Mesenchymal stem cell (in vitro differentiated cells and primary cell): ENCODE measurements around the gene GMCL2.

ENCODE experiments used
- DNase-seq: peaks from one replicate; pipeline ENCODE4 v3.0.0-alpha.2; 2013
- H2AFZ ChIP-seq: one replicate; pipeline ENCODE4 v1.6.1; 2013; ENCODE audit warnings: low read depth, mild to moderate bottlenecking, control low read depth, inconsistent platforms, low read length, moderate library complexity
- H2AK5ac ChIP-seq: 2 replicates; pipeline ENCODE4 v1.6.1; 2013; ENCODE audit warnings: low read length, moderate library complexity, mild to moderate bottlenecking, inconsistent platforms; ENCODE audit not compliant: severe bottlenecking
- H2BK120ac ChIP-seq: one replicate; pipeline ENCODE4 v1.6.1; 2013; ENCODE audit warnings: low read depth, mild to moderate bottlenecking, inconsistent platforms, low read length, moderate library complexity
- H2BK12ac ChIP-seq, 2 experiments: one replicate each; pipeline ENCODE4 v1.6.1; 2013; ENCODE audit warnings: inconsistent platforms in 2 of 2, low read length in 2 of 2, mild to moderate bottlenecking in 2 of 2, moderate library complexity in 2 of 2, control low read depth in 1 of 2
- H2BK15ac ChIP-seq: one replicate; pipeline ENCODE4 v1.6.1; 2013; ENCODE audit warnings: mild to moderate bottlenecking, low read depth, inconsistent platforms; ENCODE audit not compliant: poor library complexity, severe bottlenecking
- H2BK5ac ChIP-seq: 2 replicates; pipeline ENCODE4 v1.6.1; 2013; ENCODE audit warnings: low read depth, mild to moderate bottlenecking, low read length, control low read depth, inconsistent platforms; ENCODE audit not compliant: poor library complexity, severe bottlenecking
- H3K14ac ChIP-seq, 2 experiments: one replicate each; pipeline ENCODE4 v1.6.1; 2013; ENCODE audit warnings: inconsistent platforms in 2 of 2, low read length in 2 of 2, control low read depth in 1 of 2, mild to moderate bottlenecking in 1 of 2, moderate library complexity in 1 of 2
- H3K18ac ChIP-seq, 2 experiments: one replicate each; pipeline ENCODE4 v1.6.1; 2013; ENCODE audit warnings: inconsistent platforms in 2 of 2, low read length in 2 of 2, control low read depth in 1 of 2, low read depth in 1 of 2, mild to moderate bottlenecking in 1 of 2
- H3K23ac ChIP-seq, 2 experiments: one replicate each; pipeline ENCODE4 v1.6.1; 2013; ENCODE audit warnings: inconsistent platforms in 2 of 2, low read length in 2 of 2, mild to moderate bottlenecking in 2 of 2, moderate library complexity in 2 of 2, control low read depth in 1 of 2
- H3K27ac ChIP-seq: 2 replicates; pipeline ENCODE4 v1.5.1; 2013; ENCODE audit warnings: mild to moderate bottlenecking, moderate library complexity, low read length, control low read depth, inconsistent platforms; ENCODE audit not compliant: poor library complexity, severe bottlenecking
- H3K27me3 ChIP-seq, 2 experiments: 2 replicates each; pipeline versions ENCODE4 v1.6.1 to v1.7.0; 2013; ENCODE audit warnings: low read length in 2 of 2, mild to moderate bottlenecking in 2 of 2, moderate library complexity in 2 of 2, control low read depth in 1 of 2, inconsistent platforms in 1 of 2; ENCODE audit not compliant: control insufficient read depth in 1 of 2, insufficient read depth in 1 of 2
- H3K36me3 ChIP-seq, 2 experiments: 2 replicates each; pipeline versions ENCODE4 v1.6.1 to v1.7.0; 2013; ENCODE audit warnings: low read length in 2 of 2, control low read depth in 1 of 2, inconsistent platforms in 1 of 2, low read depth in 1 of 2, mild to moderate bottlenecking in 1 of 2; ENCODE audit not compliant: insufficient read depth in 2 of 2, control insufficient read depth in 1 of 2
- H3K4ac ChIP-seq, 2 experiments: one replicate each; pipeline ENCODE4 v1.6.1; 2013; ENCODE audit warnings: inconsistent platforms in 2 of 2, low read length in 2 of 2, mild to moderate bottlenecking in 2 of 2, moderate library complexity in 2 of 2, control low read depth in 1 of 2, low read depth in 1 of 2
- H3K4me1 ChIP-seq: 2 replicates; pipeline ENCODE4 v1.6.1; 2013; ENCODE audit warnings: low read depth, low read length, control low read depth; ENCODE audit not compliant: control insufficient read depth, insufficient read depth
- H3K4me2 ChIP-seq: 2 replicates; pipeline ENCODE4 v1.6.1; 2013; ENCODE audit warnings: low read length, mild to moderate bottlenecking, inconsistent platforms; ENCODE audit not compliant: poor library complexity, severe bottlenecking
- H3K4me3 ChIP-seq, 2 experiments: 2 replicates each; pipeline versions ENCODE4 v1.5.1 to v1.7.0; 2013; ENCODE audit warnings: low read length in 2 of 2, mild to moderate bottlenecking in 2 of 2, control low read depth in 1 of 2, low read depth in 1 of 2; ENCODE audit not compliant: insufficient read depth in 1 of 2
- H3K79me1 ChIP-seq: replicated peaks from 2 replicates; pipeline ENCODE4 v1.6.1; 2013; ENCODE audit warnings: mild to moderate bottlenecking, control low read depth, low read length, inconsistent platforms; ENCODE audit not compliant: poor library complexity, severe bottlenecking
- H3K9ac ChIP-seq: 2 replicates; pipeline ENCODE4 v1.7.0; 2013; ENCODE audit warnings: mild to moderate bottlenecking, low read length, moderate library complexity
- H3K9me3 ChIP-seq: 2 replicates; pipeline ENCODE4 v1.7.0; 2013; ENCODE audit warnings: mild to moderate bottlenecking, low read length; ENCODE audit not compliant: control insufficient read depth
- H4K8ac ChIP-seq: one replicate; pipeline ENCODE4 v1.6.1; 2013; ENCODE audit warnings: inconsistent platforms, mild to moderate bottlenecking, low read length, moderate library complexity
- H4K91ac ChIP-seq: one replicate; pipeline ENCODE4 v1.6.1; 2013; ENCODE audit warnings: mild to moderate bottlenecking, low read length, inconsistent platforms
- WGBS: methylation state at CpG from one replicate; pipeline ENCODE4 v1.1.7; 2013; ENCODE audit warnings: mixed read lengths; 5-methylcytosine and 5-hydroxymethylcytosine counted together

Gene GMCL2

DNA sequence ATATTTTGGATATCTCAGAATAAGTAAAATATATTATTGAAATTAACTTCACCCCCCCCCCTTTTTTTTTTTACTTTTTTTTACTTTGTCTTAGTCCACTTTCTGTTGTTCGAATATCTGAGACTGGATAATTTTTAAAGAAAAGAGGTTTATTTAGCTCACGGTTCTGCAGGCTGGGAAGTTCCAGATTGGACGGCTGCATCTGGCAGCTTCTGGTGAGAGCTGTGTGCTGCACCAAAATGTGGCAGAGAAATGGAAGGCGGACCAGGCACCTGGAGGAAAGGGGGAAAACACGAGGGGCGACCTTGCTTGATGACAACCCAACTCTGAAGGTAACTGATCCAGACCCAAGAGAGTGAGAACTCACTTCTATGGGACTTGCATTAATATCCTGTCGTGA lies 5.6 kb upstream of the GMCL2 start:
- no peak overlapping the region for H3K18ac ChIP-seq
- no peak overlapping the region for H2AK5ac ChIP-seq
- no peak overlapping the region for H3K4me2 ChIP-seq
- H3K9me3 ChIP-seq = no peaks in the 10 kb centered on the region
- H3K27ac ChIP-seq = no peak overlapping the region
- 93% methylated on average over 7 of the region's 7 CpGs for WGBS
- no peaks in the 10 kb centered on the region for H3K79me1 ChIP-seq
- H3K4me1 ChIP-seq = no peaks in the 10 kb centered on the region
- no peak overlapping the region for H3K14ac ChIP-seq
- H3K36me3 ChIP-seq = no peaks in the 10 kb centered on the region
- H3K4me3 ChIP-seq = no peak overlapping the region
- H3K4ac ChIP-seq = no peak overlapping the region
- H2BK12ac ChIP-seq = no peak overlapping the region
- H3K9ac ChIP-seq = no peak overlapping the region
- no peak overlapping the region for H2BK120ac ChIP-seq
- no peak for DNase-seq
- no peak overlapping the region for H4K91ac ChIP-seq
- no peak overlapping the region for H2BK5ac ChIP-seq
- no peak overlapping the region for H2AFZ ChIP-seq
- no peak overlapping the region for H4K8ac ChIP-seq
- peaks cover 21 to 23% of the 10 kb centered on the region in 2 experiments for H3K27me3 ChIP-seq
- no peak overlapping the region for H3K23ac ChIP-seq
- no peak overlapping the region for H2BK15ac ChIP-seq

DNA sequence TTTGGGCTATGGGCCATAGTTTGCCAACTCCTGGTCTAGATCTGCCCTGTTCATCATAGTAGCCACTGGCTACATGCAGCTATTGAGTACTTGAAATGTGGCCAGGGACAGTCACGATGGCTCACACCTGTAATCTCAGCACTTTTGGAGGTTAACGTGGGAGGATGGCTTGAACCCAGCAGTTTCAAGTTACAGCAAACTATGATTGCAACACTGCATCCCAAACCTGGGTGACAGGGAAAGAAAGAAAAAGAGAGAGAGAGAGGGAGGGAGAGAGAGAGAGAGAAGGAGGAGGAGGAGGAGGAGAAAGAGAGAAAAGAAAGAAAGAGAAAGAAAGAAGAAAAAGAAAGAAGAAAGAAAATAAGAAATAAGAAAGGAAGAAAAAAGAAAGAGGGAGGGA lies 5.1 kb upstream of the GMCL2 start:
- Histone ChIP-seq H3K23ac (no peak overlapping the region), H2AFZ (no peak overlapping the region), H3K79me1 (no peaks in the 10 kb centered on the region), H3K36me3 (no peaks in the 10 kb centered on the region), H3K4me1 (no peaks in the 10 kb centered on the region), H3K9ac (no peak overlapping the region), H3K4ac (no peak overlapping the region), H3K4me3 (no peak overlapping the region), H2BK12ac (no peak overlapping the region), H3K9me3 (no peaks in the 10 kb centered on the region), H2BK15ac (no peak overlapping the region), H4K8ac (no peak overlapping the region), H3K14ac (no peak overlapping the region), H3K18ac (no peak overlapping the region), H2AK5ac (no peak overlapping the region), H2BK5ac (no peak overlapping the region), H2BK120ac (no peak overlapping the region), H3K4me2 (no peak overlapping the region), H3K27ac (no peak overlapping the region), H3K27me3 (peaks cover 21 to 23% of the 10 kb centered on the region in 2 experiments), H4K91ac (no peak overlapping the region)
- 94% methylated on average over 2 of the region's 2 CpGs for WGBS
- no peak for DNase-seq

DNA sequence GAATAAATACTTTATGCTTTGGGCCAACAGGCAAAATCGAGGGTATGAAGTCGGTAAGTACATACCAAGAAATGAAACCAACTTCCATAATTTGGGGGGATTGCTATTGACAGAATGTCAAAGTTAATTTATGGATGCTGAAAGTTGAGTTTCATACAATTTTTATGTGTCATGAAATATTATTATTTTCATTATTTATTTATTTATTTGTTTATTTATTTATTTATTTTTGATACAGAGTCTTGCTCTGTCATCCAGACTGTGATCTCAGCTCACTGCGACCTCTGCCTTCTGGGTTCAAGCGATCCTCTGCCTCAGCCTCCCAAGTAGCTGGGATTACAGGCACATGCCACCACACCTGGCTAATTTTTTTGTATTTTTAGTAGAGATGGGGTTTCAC lies 4.5 kb upstream of the GMCL2 start:
- Histone ChIP-seq H2AFZ (no peak overlapping the region), H2BK120ac (no peak overlapping the region), H3K79me1 (no peaks in the 10 kb centered on the region), H3K4me1 (no peaks in the 10 kb centered on the region), H3K18ac (no peak overlapping the region), H2BK5ac (no peak overlapping the region), H3K9me3 (no peaks in the 10 kb centered on the region), H3K23ac (no peak overlapping the region), H3K4me2 (no peak overlapping the region), H3K4me3 (no peak overlapping the region), H3K27ac (no peak overlapping the region), H3K27me3 (peaks cover 21 to 23% of the 10 kb centered on the region in 2 experiments), H2AK5ac (no peak overlapping the region), H3K9ac (no peak overlapping the region), H3K4ac (no peak overlapping the region), H2BK15ac (no peak overlapping the region), H4K91ac (no peak overlapping the region), H3K36me3 (no peaks in the 10 kb centered on the region), H3K14ac (no peak overlapping the region), H2BK12ac (no peak overlapping the region), H4K8ac (no peak overlapping the region)
- 83% methylated on average over 1 of the region's 4 CpGs for WGBS
- DNase-seq = no peak

DNA sequence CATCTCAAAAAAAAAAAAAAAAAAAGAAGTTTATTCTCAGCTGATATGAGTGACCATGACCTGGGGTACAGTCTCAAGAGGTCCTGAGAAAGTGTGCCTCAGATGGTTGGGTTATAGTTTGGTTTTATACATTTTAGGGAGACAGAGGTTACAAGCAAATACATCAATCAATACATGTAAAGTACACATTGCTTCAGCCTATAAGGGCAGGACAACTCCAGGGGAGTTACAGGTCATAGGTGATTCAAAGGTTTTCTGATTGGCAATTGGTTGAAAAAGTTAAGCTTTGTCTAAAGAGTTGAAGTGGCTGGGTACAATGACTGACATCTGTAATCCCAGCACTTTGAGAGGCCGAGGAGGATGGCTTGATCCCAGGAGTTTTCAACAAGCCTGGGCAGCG lies 2.3 kb upstream of the GMCL2 start:
- Histone ChIP-seq H4K91ac (no peak overlapping the region), H4K8ac (no peak overlapping the region), H3K4ac (no peak overlapping the region), H2AK5ac (no peak overlapping the region), H3K4me2 (no peak overlapping the region), H3K9me3 (no peaks in the 10 kb centered on the region), H2BK15ac (no peak overlapping the region), H3K4me3 (no peak overlapping the region), H2AFZ (no peak overlapping the region), H3K27ac (no peak overlapping the region), H3K18ac (no peak overlapping the region), H3K9ac (no peak overlapping the region), H3K4me1 (no peaks in the 10 kb centered on the region), H2BK120ac (no peak overlapping the region), H2BK5ac (no peak overlapping the region), H2BK12ac (no peak overlapping the region), H3K23ac (no peak overlapping the region), H3K36me3 (no peaks in the 10 kb centered on the region), H3K79me1 (no peaks in the 10 kb centered on the region), H3K27me3 (peaks cover 7 to 17% of the 10 kb centered on the region in 2 experiments), H3K14ac (no peak overlapping the region)
- DNase-seq = no peak
- 44% methylated on average over 2 of the region's 2 CpGs for WGBS
